DOHH2 (cell line): ENCODE results near the gene COL23A1.

Experiments
- H3F3A ChIP-seq: fragments of 200-600 bp; sonication (generic), shearing (Covaris generic); 2 replicates; pipeline ENCODE4 v1.6.0; 2016; ENCODE audit warnings: antibody characterized with exemption, mild to moderate bottlenecking; ENCODE audit not compliant: control insufficient read depth, insufficient read depth
- H3K27ac ChIP-seq: fragments of 200-600 bp; sonication (generic); 2 replicates; pipeline ENCODE4 v1.5.1; 2014; ENCODE audit warnings: low read depth, mild to moderate bottlenecking, low read length, moderate library complexity
- H3K27me3 ChIP-seq: fragments of 200-600 bp; sonication (generic); 2 replicates; pipeline ENCODE4 v1.6.1; 2014; ENCODE audit warnings: mild to moderate bottlenecking, low read length, mixed read lengths; ENCODE audit not compliant: control insufficient read depth
- H3K36me3 ChIP-seq: fragments of 200-600 bp; sonication (generic); 2 replicates; pipeline ENCODE4 v1.6.1; 2014; ENCODE audit warnings: mild to moderate bottlenecking, low read length, moderate library complexity, mixed read lengths; ENCODE audit not compliant: control insufficient read depth
- H3K4me1 ChIP-seq: fragments of 200-600 bp; sonication (generic); 2 replicates; pipeline ENCODE4 v1.6.1; 2014; ENCODE audit warnings: mild to moderate bottlenecking, low read length, mixed read lengths; ENCODE audit not compliant: control insufficient read depth
- H3K4me2 ChIP-seq: fragments of 200-600 bp; sonication (generic); 2 replicates; pipeline ENCODE4 v1.6.0; 2014; ENCODE audit warnings: mild to moderate bottlenecking, low read length, moderate library complexity
- H3K4me3 ChIP-seq: fragments of 200-600 bp; sonication (generic); 2 replicates; pipeline ENCODE4 v1.5.1; 2014; ENCODE audit warnings: mild to moderate bottlenecking, low read length, mixed read lengths
- H3K79me2 ChIP-seq: fragments of 200-600 bp; sonication (generic); 2 replicates; pipeline ENCODE4 v1.6.1; 2014; ENCODE audit warnings: mild to moderate bottlenecking, low read length, mixed read lengths; ENCODE audit not compliant: control insufficient read depth
- H3K9me2 ChIP-seq: fragments of 200-600 bp; sonication (generic); replicated peaks from 2 replicates; pipeline ENCODE4 v1.6.1; 2014; ENCODE audit warnings: mild to moderate bottlenecking, low read length, mixed read lengths; ENCODE audit not compliant: control insufficient read depth
- H3K9me3 ChIP-seq: fragments of 200-600 bp; sonication (generic); 2 replicates; pipeline ENCODE4 v1.6.1; 2014; ENCODE audit warnings: antibody characterized with exemption, low read length, mixed read lengths; ENCODE audit not compliant: control insufficient read depth, insufficient read depth
- H4K20me1 ChIP-seq: fragments of 200-600 bp; sonication (generic); 2 replicates; pipeline ENCODE4 v1.6.0; 2014; ENCODE audit warnings: low read depth, mild to moderate bottlenecking, antibody characterized with exemption, low read length, moderate library complexity; ENCODE audit not compliant: control insufficient read depth, insufficient read depth
- CTCF ChIP-seq: fragments of 200-600 bp; sonication (generic); IDR thresholded peaks from one replicate; pipeline ENCODE4 v1.5.1; 2014; ENCODE audit warnings: antibody characterized with exemption, mild to moderate bottlenecking, low read depth, low read length; ENCODE audit not compliant: poor library complexity, severe bottlenecking
- EZH2phosphoT487 ChIP-seq: fragments of 200-600 bp; sonication (generic); IDR thresholded peaks from 2 replicates; pipeline ENCODE4 v1.6.1; 2017; ENCODE audit warnings: borderline replicate concordance, mild to moderate bottlenecking, antibody characterized with exemption, low read length, moderate library complexity, mixed read lengths

The COL23A1 gene

GRCh38 chr5:178286226-178287090 is 303.7 kb downstream of the COL23A1 start:
- no peaks in the 10 kb centered on the region for H3K36me3 ChIP-seq
- H3K27ac ChIP-seq, result no peak overlapping the region
- no peaks in the 10 kb centered on the region for H4K20me1 ChIP-seq
- no peaks in the 10 kb centered on the region for H3K79me2 ChIP-seq
- no peak overlapping the region for H3K4me3 ChIP-seq
- H3K9me3 ChIP-seq, result peaks cover 6% of the 10 kb centered on the region
- TF ChIP-seq CTCF, result no peak
- no peak for TF ChIP-seq EZH2phosphoT487
- no peaks in the 10 kb centered on the region for H3K9me2 ChIP-seq
- no peaks in the 10 kb centered on the region for H3K27me3 ChIP-seq
- peaks cover 15% of the 10 kb centered on the region for H3K4me1 ChIP-seq
- H3K4me2 ChIP-seq, result no peak overlapping the region
- 0 out of 2 replicates have a peak, but pooled peaks cover 6% of the 10 kb centered on the region for H3F3A ChIP-seq

- Histone ChIP-seq H3K79me2 (no peaks in the 10 kb centered on the region), H3K4me3 (no peak overlapping the region), H3K9me3 (peaks cover 6% of the 10 kb centered on the region), H3F3A (0 out of 2 replicates have a peak, but pooled peaks cover 6% of the 10 kb centered on the region), H3K9me2 (no peaks in the 10 kb centered on the region), H3K4me2 (0 out of 2 replicates have a peak overlapping the region, but pooled peaks have one; percentile 3), H4K20me1 (no peaks in the 10 kb centered on the region), H3K36me3 (no peaks in the 10 kb centered on the region), H3K27ac (no peak overlapping the region), H3K27me3 (no peaks in the 10 kb centered on the region), H3K4me1 (peaks cover 15% of the 10 kb centered on the region)
- TF ChIP-seq EZH2phosphoT487 (no peak), CTCF (no peak)
Observed at GRCh38 chr5:178285399-178286225, 304.6 kb downstream of the COL23A1 start.

GRCh38 chr5:178284996-178285395 is 305.2 kb downstream of the COL23A1 start:
- no peaks in the 10 kb centered on the region for H4K20me1 ChIP-seq
- H3K4me1 ChIP-seq, result peaks cover 15% of the 10 kb centered on the region
- peaks cover 6% of the 10 kb centered on the region for H3K9me3 ChIP-seq
- no peak overlapping the region for H3K27ac ChIP-seq
- H3K4me3 ChIP-seq, result no peak overlapping the region
- no peak for TF ChIP-seq EZH2phosphoT487
- TF ChIP-seq CTCF, result no peak
- H3K9me2 ChIP-seq, result no peaks in the 10 kb centered on the region
- 0 out of 2 replicates have a peak, but pooled peaks cover 6% of the 10 kb centered on the region for H3F3A ChIP-seq
- H3K79me2 ChIP-seq, result no peaks in the 10 kb centered on the region
- no peaks in the 10 kb centered on the region for H3K36me3 ChIP-seq
- H3K4me2 ChIP-seq, result 0 out of 2 replicates have a peak overlapping the region, but pooled peaks have one; percentile 3
- no peaks in the 10 kb centered on the region for H3K27me3 ChIP-seq
